ENCODE data around the gene SFXN5.

SFXN5 gene

GRCh38 chr2:72896446-72896845, 175.1 kb downstream of the SFXN5 start:
- Histone ChIP-seq H3K9ac (no peak overlapping the region), H4K20me1 (peaks cover 0 to 24% (median 9%) of the 10 kb centered on the region in 11 experiments; a peak in 11 of 22 replicates), H3K27ac (no peak overlapping the region), H3K9me3 (replicated peaks in 1 of 11) (no peaks in the 10 kb centered on the region), H3K36me3 (peaks cover 0 to 12% (median 9%) of the 10 kb centered on the region in 11 experiments; a peak in 13 of 22 replicates), H3K4me1 (peaks cover 28 to 45% (median 41%) of the 10 kb centered on the region in 10 experiments), H3K27me3 (peaks cover 0 to 29% (median 13%) of the 10 kb centered on the region in 11 experiments; a peak in 15 of 22 replicates), H3K4me3 (no peak overlapping the region), H3K4me2 (no peak overlapping the region)
- no peak for TF ChIP-seq Cebpa-rat (IDR thresholded peaks at IDR 0.05)

GRCh38 chr2:72895759-72896281, 175.7 kb downstream of the SFXN5 start:
- no peaks in the 10 kb centered on the region for H3K9me3 ChIP-seq (replicated peaks in 1 of 11)
- H3K9ac ChIP-seq: no peak overlapping the region
- TF ChIP-seq Cebpa-rat (IDR thresholded peaks at IDR 0.05): no peak
- H3K4me2 ChIP-seq: peak overlapping the region in 8 of 11 experiments; percentile 58 to 83 (median 78); a peak in 13 of 22 replicates
- H3K27me3 ChIP-seq: peaks cover 0 to 29% (median 13%) of the 10 kb centered on the region in 11 experiments; a peak in 15 of 22 replicates
- no peak overlapping the region for H3K27ac ChIP-seq
- peaks cover 0 to 15% (median 11%) of the 10 kb centered on the region in 11 experiments; a peak in 13 of 22 replicates for H3K36me3 ChIP-seq
- peaks cover 34 to 50% (median 41%) of the 10 kb centered on the region in 10 experiments for H3K4me1 ChIP-seq
- H3K4me3 ChIP-seq: no peak overlapping the region
- H4K20me1 ChIP-seq: peaks cover 0 to 30% (median 15%) of the 10 kb centered on the region in 11 experiments; a peak in 15 of 22 replicates

GRCh38 chr2:72895154-72895553, 176.4 kb downstream of the SFXN5 start:
- TF ChIP-seq Cebpa-rat (IDR thresholded peaks at IDR 0.05): no peak
- H3K4me3 ChIP-seq: no peak overlapping the region
- H3K27me3 ChIP-seq: peaks cover 0 to 29% (median 13%) of the 10 kb centered on the region in 11 experiments; a peak in 15 of 22 replicates
- H3K36me3 ChIP-seq: peaks cover 0 to 15% (median 11%) of the 10 kb centered on the region in 11 experiments; a peak in 13 of 22 replicates
- H3K9ac ChIP-seq: peak overlapping the region in 3 of 11 experiments; percentile 15 to 39 (median 19); a peak in 4 of 22 replicates
- H3K9me3 ChIP-seq (replicated peaks in 1 of 11): no peaks in the 10 kb centered on the region
- peaks cover 33 to 49% (median 42%) of the 10 kb centered on the region in 10 experiments for H3K4me1 ChIP-seq
- H4K20me1 ChIP-seq: peaks cover 0 to 34% (median 21%) of the 10 kb centered on the region in 11 experiments; a peak in 16 of 22 replicates
- peak overlapping the region; percentile 38 to 83 (median 75); a peak in 21 of 22 replicates for H3K4me2 ChIP-seq
- peak overlapping the region in 2 of 11 experiments; percentile 31 to 58; a peak in 1 of 22 replicates for H3K27ac ChIP-seq

GRCh38 chr2:72894514-72894913, 177.0 kb downstream of the SFXN5 start:
- Histone ChIP-seq H3K4me3 (no peak overlapping the region), H3K27me3 (peaks cover 0 to 29% (median 13%) of the 10 kb centered on the region in 11 experiments; a peak in 15 of 22 replicates), H3K27ac (peak overlapping the region in 5 of 11 experiments; percentile 5 to 58 (median 31); a peak in 4 of 22 replicates), H3K36me3 (peaks cover 0 to 15% (median 11%) of the 10 kb centered on the region in 11 experiments; a peak in 13 of 22 replicates), H3K9ac (peak overlapping the region in 3 of 11 experiments; percentile 2 to 38 (median 15); a peak in 4 of 22 replicates), H3K4me1 (peaks cover 28 to 51% (median 42%) of the 10 kb centered on the region in 10 experiments), H3K4me2 (peak overlapping the region; percentile 53 to 83 (median 75); a peak in 21 of 22 replicates), H3K9me3 (replicated peaks in 1 of 11) (no peaks in the 10 kb centered on the region), H4K20me1 (peaks cover 0 to 40% (median 23%) of the 10 kb centered on the region in 11 experiments; a peak in 17 of 22 replicates)
- no peak for TF ChIP-seq Cebpa-rat (IDR thresholded peaks at IDR 0.05)

GRCh38 chr2:72893594-72894319, 177.8 kb downstream of the SFXN5 start:
- Histone ChIP-seq H3K4me1 (peaks cover 32 to 56% (median 47%) of the 10 kb centered on the region in 10 experiments), H3K9me3 (replicated peaks in 1 of 11) (no peaks in the 10 kb centered on the region), H3K27ac (peak overlapping the region in 4 of 11 experiments; percentile 21 to 58 (median 34); a peak in 4 of 22 replicates), H3K36me3 (peaks cover 0 to 15% (median 11%) of the 10 kb centered on the region in 11 experiments; a peak in 13 of 22 replicates), H3K4me3 (no peak overlapping the region), H4K20me1 (peaks cover 5 to 46% (median 28%) of the 10 kb centered on the region in 11 experiments; a peak in 20 of 22 replicates), H3K27me3 (peaks cover 0 to 29% (median 13%) of the 10 kb centered on the region in 11 experiments; a peak in 15 of 22 replicates), H3K4me2 (peak overlapping the region; percentile 53 to 83 (median 75)), H3K9ac (peak overlapping the region in 4 of 11 experiments; percentile 2 to 38 (median 18); a peak in 1 of 22 replicates)
- TF ChIP-seq Cebpa-rat (IDR thresholded peaks at IDR 0.05): no peak

GRCh38 chr2:72892506-72893173, 178.9 kb downstream of the SFXN5 start:
- H3K9ac ChIP-seq: no peak overlapping the region
- peaks cover 13 to 55% (median 37%) of the 10 kb centered on the region in 11 experiments; a peak in 21 of 22 replicates for H4K20me1 ChIP-seq
- H3K9me3 ChIP-seq (replicated peaks in 1 of 11): no peaks in the 10 kb centered on the region
- H3K4me2 ChIP-seq: peak overlapping the region in 3 of 11 experiments; percentile 73 to 83 (median 81); a peak in 4 of 22 replicates
- no peak overlapping the region for H3K4me3 ChIP-seq
- H3K27ac ChIP-seq: no peak overlapping the region
- no peak for TF ChIP-seq Cebpa-rat (IDR thresholded peaks at IDR 0.05)
- peaks cover 42 to 66% (median 57%) of the 10 kb centered on the region in 10 experiments for H3K4me1 ChIP-seq
- H3K27me3 ChIP-seq: peaks cover 0 to 20% (median 10%) of the 10 kb centered on the region in 11 experiments; a peak in 13 of 22 replicates
- peaks cover 0 to 15% (median 11%) of the 10 kb centered on the region in 11 experiments; a peak in 13 of 22 replicates for H3K36me3 ChIP-seq
